ENCODE measurements around the gene ACAP3.

DNA sequence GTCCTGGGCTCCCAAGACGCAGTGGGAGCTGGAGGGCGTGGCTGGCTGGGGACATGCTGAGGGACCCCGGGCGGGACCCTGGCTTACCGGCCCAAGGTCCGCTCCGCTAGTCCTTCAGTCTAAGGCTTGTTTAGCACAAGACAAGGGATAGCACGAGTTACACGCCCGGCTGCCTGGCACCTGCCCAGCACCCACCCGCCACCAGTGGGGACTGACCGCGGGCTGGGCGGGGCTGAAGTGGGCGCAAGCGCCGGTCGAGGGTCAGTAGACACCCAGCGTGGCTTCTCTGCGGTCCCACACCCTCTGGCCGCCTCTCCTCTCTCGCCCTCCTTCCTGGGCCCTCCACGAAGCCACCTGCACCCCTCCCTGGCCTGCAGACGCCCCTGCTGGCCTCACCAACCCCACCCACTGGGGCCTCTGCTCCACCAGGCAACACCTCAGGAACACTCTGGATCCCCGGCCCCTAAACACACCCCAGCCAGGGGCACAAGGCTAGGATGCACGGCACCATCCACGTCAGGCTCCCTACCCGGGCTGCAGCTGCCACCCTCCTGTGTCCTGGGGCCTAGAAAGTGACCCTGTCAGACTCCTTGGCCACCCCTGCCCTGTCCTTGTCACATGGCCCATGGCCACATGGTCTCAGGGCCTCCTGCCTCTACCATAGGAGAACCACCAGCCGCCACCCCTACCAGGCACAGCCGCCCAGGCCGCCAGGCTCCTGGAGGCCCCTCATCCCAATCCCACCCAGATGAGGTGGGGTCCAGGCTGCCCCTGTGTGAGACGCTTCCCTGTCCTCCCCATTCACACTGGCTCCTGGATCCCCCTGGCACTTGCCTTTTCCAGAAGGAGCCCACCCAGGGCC lies 29.4 kb upstream of the ACAP3 start:
- TF ChIP-seq, protein P1, sequence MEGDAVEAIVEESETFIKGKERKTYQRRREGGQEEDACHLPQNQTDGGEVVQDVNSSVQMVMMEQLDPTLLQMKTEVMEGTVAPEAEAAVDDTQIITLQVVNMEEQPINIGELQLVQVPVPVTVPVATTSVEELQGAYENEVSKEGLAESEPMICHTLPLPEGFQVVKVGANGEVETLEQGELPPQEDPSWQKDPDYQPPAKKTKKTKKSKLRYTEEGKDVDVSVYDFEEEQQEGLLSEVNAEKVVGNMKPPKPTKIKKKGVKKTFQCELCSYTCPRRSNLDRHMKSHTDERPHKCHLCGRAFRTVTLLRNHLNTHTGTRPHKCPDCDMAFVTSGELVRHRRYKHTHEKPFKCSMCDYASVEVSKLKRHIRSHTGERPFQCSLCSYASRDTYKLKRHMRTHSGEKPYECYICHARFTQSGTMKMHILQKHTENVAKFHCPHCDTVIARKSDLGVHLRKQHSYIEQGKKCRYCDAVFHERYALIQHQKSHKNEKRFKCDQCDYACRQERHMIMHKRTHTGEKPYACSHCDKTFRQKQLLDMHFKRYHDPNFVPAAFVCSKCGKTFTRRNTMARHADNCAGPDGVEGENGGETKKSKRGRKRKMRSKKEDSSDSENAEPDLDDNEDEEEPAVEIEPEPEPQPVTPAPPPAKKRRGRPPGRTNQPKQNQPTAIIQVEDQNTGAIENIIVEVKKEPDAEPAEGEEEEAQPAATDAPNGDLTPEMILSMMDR (IDR thresholded peaks at IDR 0.05): no peak
- TF ChIP-seq POLR2A (IDR thresholded peaks at IDR 0.05): no peak

All from lower leg skin (tissue), 3 donors.